ENCODE results near the gene SLC38A8.

Gene SLC38A8

GRCh38 chr16:83994087-83994486 lies 48.5 kb downstream of the SLC38A8 start:
- DNase-seq: no peak

DNA sequence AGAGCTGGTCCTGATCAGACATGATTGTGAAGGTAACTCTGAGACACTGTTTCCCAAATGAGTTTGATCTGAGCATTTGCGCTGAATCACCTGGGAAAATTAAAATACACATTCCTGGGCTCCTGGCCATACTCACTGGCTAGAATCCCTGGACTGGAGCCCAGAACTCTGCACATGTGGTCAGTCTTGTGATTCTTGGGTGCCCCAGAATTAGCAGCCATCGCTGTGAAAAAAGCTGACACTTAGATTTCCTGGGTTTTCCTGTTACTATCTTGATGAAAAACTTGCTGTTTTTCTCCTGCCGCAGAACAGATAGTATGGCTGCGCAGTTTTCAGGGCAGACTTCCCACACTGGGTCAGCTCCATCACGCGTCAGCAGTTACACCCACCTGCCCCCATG lies 50.0 kb downstream of the SLC38A8 start:
- no peak for DNase-seq

GRCh38 chr16:83990492-83990891 lies 52.1 kb downstream of the SLC38A8 start:
- no peak for DNase-seq

DNA sequence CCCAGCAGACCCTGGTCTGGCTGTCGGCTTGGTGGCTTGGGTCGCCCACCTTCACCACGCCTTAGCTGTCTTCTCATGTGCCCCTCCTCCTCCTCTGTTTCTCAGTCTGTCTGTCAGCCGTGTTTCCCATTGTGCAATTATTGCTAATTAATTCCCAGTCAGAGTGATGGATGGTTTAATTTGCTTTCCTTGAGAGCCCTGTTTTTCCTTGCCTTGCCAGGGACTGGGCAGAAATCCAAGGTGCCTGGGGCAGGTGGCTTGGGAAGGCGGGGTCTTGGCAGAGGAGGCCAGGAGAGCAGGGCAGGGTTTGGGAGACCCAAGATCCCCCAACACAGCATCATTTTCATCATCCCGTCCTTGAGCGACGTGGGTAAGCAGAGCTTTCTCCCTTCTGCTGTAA lies 53.3 kb downstream of the SLC38A8 start:
- DNase-seq: no peak

DNA sequence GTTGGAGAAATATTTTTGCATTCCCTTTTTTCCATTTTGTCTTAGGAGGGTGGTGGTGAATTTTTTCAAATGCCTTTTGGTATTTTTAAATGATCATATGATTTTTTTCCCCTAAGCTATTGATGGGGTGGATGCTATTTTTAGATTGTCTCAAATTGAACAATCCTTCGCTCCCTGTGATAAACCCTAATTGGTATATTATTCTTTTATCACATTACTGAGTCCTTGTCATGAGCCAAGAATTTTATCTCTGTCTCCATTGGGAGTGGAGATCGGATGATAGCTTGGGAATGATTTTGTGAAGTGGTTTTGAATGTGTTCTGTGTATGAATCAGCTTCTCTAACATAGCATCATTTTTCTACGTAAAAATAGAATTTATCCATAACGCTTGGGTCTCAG lies 59.1 kb downstream of the SLC38A8 start:
- no peak for DNase-seq

GRCh38 chr16:83981799-83982198 lies 60.8 kb downstream of the SLC38A8 start:
- DNase-seq: no peak

- no peak for DNase-seq
These were observed 61.8 kb downstream of the SLC38A8 start for GRCh38 chr16:83980794-83981193.

DNA sequence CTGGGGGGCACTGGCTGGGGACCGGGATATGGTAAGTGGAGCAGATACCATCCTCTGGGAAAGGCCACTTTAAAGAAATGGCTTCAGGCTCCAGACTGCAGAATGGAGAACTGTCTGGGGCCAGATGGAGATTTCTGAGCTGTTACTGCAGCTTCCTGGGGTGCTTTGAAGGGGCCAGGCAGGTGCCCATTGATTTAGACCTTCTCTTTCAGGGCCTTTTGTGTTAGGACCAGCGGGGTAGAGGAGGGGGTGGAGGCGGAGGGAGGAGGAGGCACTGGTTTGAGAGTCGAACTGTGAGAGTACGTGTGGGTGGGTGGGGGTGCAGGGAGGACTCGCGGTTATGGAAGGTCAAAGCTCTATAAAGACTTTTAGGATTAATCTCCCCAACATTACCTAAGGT lies 63.2 kb downstream of the SLC38A8 start:
- DNase-seq: no peak

DNA sequence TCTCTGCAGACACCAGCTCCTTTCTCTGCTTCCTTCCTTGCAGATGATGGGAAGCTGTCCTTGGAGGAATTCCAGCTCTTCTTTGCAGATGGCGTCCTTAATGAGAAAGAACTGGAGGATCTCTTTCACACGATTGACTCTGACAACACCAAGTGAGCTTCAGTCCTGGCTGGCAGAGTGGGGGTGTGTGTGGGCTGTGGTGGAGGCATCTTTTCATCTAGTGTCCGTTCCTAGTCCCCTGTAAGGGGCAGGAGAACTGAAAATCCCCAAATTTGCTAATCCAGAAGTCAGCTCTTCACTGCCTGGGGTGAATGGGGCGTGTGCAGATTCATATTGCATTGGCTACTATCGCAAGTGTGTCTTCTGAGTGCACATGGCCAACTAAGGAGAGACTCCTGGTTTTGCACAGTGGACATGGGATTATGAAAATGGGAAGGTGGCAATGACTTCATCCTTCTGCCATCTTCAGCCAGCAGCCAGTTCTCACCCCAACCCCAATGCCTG lies 64.1 kb downstream of the SLC38A8 start:
- DNase-seq: no peak

- no peak for DNase-seq
These were observed 65.4 kb downstream of the SLC38A8 start for GRCh38 chr16:83977056-83977815.

GRCh38 chr16:83975590-83976260 lies 66.9 kb downstream of the SLC38A8 start:
- DNase-seq: no peak

DNA sequence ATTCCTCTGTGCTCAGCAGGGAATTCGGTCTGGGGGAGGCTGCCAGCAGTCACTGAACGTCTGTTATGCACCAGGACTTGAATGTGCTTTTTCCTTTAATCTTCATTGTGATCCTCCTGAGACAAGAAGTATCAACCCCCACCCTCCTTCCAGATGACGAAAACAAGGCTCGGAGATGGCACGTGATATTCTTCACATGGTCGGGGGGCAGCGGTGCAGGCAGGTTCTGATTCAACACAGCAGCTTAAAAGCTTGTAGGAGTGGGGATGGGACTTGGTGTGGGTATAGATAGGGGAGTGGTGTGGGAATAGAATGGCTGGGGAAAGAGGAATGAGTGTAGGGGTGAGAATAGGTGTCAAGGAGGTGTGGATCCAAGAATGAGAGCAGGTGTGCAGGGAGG lies 68.1 kb downstream of the SLC38A8 start:
- no peak for DNase-seq

DNA sequence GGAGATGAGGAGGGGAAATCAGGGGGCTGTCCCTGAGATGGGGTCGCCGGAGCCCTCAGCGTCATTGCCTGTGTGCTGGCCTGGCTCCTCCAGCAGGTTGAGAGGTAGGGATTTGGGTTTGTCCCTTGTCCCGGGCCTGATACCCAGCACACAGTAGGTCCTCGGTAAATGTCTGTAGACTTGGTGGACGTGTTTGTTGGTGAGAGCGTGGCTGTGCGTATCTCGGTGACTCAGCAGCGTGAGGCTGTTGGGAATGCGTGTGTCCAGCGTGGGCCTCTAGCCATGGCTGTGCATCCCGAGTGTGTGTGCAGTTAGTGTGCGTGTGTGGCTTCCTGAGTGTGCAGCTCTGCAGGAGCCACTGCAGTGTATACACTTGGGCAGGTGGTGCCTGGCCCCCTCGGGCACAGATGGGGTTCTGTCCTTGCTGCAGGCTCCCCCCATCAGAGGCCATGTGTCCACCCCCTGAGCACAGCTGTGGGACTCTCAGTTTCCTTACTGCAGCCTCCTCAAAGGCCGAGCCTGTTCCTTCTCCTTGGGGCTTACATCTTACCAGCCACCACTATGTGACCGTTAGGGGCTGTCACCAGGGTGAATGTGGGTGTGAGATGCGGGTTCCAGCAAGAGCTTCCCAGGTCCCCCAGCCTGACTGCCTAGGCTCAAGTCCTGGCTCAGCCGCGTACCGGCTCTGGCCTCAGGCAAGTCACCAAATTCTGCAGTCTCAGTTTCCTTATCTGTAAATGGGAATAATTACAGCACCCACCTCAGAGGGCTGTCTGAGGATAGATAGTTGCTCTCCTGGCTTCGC lies 68.8 kb downstream of the SLC38A8 start:
- DNase-seq: no peak

DNA sequence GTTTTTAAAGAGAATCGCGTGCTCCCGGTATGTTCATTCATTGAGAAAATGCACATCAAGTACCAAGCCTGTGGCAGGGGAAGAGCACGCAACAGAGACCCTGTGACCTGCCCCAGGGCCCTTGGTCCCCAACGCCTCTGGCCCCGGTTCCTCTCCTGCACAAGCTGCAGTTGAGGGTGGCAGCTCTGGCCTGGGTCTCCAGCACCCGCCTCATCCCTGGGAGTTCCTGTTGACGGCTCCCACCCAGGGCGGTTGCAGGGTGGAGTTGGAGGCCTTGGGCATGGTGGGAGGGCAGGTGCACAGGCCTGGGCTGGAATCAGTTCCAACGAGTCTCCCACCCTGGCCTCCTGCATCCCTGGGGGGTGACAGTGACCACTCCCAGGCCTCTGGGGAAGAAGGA lies 69.5 kb downstream of the SLC38A8 start:
- no peak for DNase-seq

GRCh38 chr16:83972256-83973008 lies 70.2 kb downstream of the SLC38A8 start:
- peak; percentile 8 for DNase-seq

- peak; percentile 17 for DNase-seq
These were observed 71.1 kb downstream of the SLC38A8 start for GRCh38 chr16:83971165-83972130.

- DNase-seq: peak; percentile 23
These were observed 72.2 kb downstream of the SLC38A8 start for GRCh38 chr16:83970430-83970815.

DNA sequence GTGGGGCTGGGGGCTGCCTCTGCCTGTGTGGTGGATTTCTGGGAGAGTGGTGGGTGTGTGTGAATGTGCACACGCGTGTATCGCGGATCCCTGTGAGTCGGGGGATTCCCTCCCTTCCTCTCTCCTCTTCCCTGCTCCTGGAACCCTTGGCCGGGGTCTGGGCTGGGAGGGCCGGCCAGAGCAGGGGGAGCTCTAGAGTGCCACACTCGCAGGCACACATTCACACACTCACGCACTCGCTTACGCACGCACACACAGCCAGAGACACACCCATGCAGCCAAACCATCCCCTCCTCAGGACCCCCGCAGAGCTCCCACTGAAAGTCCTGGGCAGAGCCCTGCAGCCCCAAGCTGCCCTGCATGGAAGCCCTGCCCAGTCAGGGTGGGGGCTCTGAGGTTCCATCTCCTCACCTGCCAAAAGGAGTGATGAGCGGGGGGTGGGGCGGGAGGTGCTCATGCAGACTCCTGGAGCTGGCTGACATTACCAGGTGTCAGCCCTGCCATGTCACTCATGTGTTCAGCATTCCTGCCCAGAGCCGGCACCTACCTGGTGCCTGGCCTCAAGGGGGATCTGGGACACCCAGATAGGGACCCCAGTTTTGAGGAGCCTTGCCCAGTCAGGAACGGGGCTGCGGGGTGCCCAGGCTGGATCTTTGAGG lies 72.7 kb downstream of the SLC38A8 start:
- DNase-seq: no peak

GRCh38 chr16:83968891-83969649 lies 73.5 kb downstream of the SLC38A8 start:
- no peak for DNase-seq

DNA sequence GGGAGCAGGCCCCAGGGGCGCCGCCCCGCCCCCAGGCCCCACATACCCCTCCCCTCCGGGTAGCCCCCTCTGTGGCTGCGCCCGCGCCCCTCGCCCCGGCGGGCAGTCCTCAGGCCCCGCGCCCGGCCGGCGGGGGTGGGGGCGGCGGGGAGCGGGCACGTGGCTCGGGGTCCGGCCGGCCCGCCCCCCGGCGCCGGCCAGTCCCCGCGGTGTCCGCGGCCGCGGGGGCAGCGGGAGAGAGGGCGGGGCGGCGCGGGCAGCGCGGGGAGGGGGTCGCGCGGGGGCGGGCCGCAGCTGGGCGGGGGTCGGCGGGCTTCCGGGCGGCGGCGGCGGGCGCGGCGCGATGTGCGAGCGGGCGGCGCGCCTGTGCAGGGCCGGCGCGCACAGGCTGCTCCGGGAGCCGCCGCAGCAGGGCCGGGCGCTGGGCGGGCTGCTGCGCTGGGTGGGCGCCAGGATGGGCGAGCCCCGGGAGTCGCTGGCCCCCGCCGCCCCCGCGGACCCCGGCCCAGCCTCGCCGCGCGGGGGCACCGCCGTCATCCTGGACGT lies 74.2 kb downstream of the SLC38A8 start:
- DNase-seq: no peak

All from left hindlimb (tissue), 1 donor.